ENCODE measurements around the gene CNTN2. TPM values are rescaled to one million over a fixed set of nuclear protein-coding genes. Genes with fewer than 3 reads are reported as not detected.

CNTN2 gene
- total and polyA plus RNA-seq, 2 of the 8 experiments (the other 6 are each of a cell fraction or from before 2014, with no cell fraction given), result 1.2 to 3.9 TPM

- H3K14ac ChIP-seq (ENCODE audit: insufficient read length), result no peak within 1 kb of the TSS
- no peaks in the 10 kb centered on the region for H3K9me3 ChIP-seq (ENCODE audit: insufficient read depth in 2 of 2, low read depth in 1 of 2, low read length in 1 of 2)
- H3K18ac ChIP-seq (ENCODE audit: extremely low read depth, low read length), result no peak within 1 kb of the TSS
- H3K4me3 ChIP-seq (ENCODE audit: extremely low read depth in 1 of 4, insufficient read depth in 2 of 4, low read depth in 3 of 4, low read length in 4 of 4), result no peak within 1 kb of the TSS
- no peak within 1 kb of the TSS for H3K56ac ChIP-seq (replicated peaks; ENCODE audit: insufficient read length, low read depth, low read length)
- no peak within 1 kb of the TSS for H2BK120ac ChIP-seq (replicated peaks; ENCODE audit: low read depth, low read length)
- no peak within 1 kb of the TSS for H2BK20ac ChIP-seq (ENCODE audit: low read length)
- H2BK12ac ChIP-seq (ENCODE audit: low read depth, low read length), result no peak within 1 kb of the TSS
- CTCF ChIA-PET (ENCODE audit: partially characterized antibody), result interaction anchor here (1.0 to 38.9 kb wide), 6 partner anchors 10 to 171 kb away, joined by 3 to 1336 read pairs (median 8); no protein-coding TSS in a partner anchor
- no peaks in the 10 kb centered on the region for H3K23me2 ChIP-seq (ENCODE audit: low read depth, low read length)
- WGBS, 2 experiments (ENCODE audit: extremely low coverage in 1 of 2, insufficient coverage in 1 of 2, insufficient read length in 1 of 2, insufficient replicate concordance in 2 of 2, low coverage in 1 of 2, low lambda C conversion rate in 2 of 2, missing lambda C conversion rate in 1 of 2), result 100% methylated on average over 1 of the region's 2 CpGs; no CpG with 5 or more reads in 1 of the 2 experiments
- H4K8ac ChIP-seq (ENCODE audit: extremely low read depth, insufficient read depth, low read length), result no peak within 1 kb of the TSS
- H3K27me3 ChIP-seq (replicated peaks in 1 of 4; ENCODE audit: control insufficient read depth in 3 of 4, extremely low read depth in 1 of 4, insufficient read depth in 3 of 4, low read length in 3 of 4), result no peaks in the 10 kb centered on the region
- H4K91ac ChIP-seq (replicated peaks; ENCODE audit: insufficient read length, low read length), result no peak within 1 kb of the TSS
- no peak within 1 kb of the TSS for H3K4ac ChIP-seq (replicated peaks; ENCODE audit: insufficient read length, low read depth, low read length)
- H2BK15ac ChIP-seq (ENCODE audit: low read length), result no peak within 1 kb of the TSS
- FAIRE-seq (no peak), DNase-seq (ENCODE audit: low read depth in 1 of 2, low spot score in 2 of 2) (no peak)
- no peak within 1 kb of the TSS for H3K23ac ChIP-seq (ENCODE audit: insufficient read length)
- H4K20me1 ChIP-seq (replicated peaks in 1 of 2; ENCODE audit: control insufficient read depth in 1 of 2, insufficient read depth in 2 of 2, low read length in 2 of 2), result no peaks in the 10 kb centered on the region
- POLR2A ChIA-PET (ENCODE audit: partially characterized antibody), result no interaction called here
- H3K4me2 ChIP-seq (ENCODE audit: insufficient read depth in 1 of 2, low read depth in 2 of 2, low read length in 2 of 2), result no peak within 1 kb of the TSS
- no peaks in the 10 kb centered on the region for H3K79me2 ChIP-seq (ENCODE audit: control insufficient read depth in 1 of 2, insufficient read depth in 2 of 2, low read length in 2 of 2)
- no peak within 1 kb of the TSS for H3K27ac ChIP-seq (ENCODE audit: low read depth, low read length)
- no peaks in the 10 kb centered on the region for H3K4me1 ChIP-seq (replicated peaks in 1 of 4; ENCODE audit: control insufficient read depth in 3 of 4, insufficient read depth in 4 of 4, low read length in 3 of 4)
- H2AK5ac ChIP-seq (ENCODE audit: low read depth, low read length), result no peak within 1 kb of the TSS
- no peak within 1 kb of the TSS for H4K5ac ChIP-seq (ENCODE audit: insufficient read length, low read depth, low read length)
- no peak within 1 kb of the TSS for H3K9ac ChIP-seq (replicated peaks in 1 of 4; ENCODE audit: extremely low read depth in 1 of 4, low read depth in 3 of 4, low read length in 3 of 4)
- no peaks in the 10 kb centered on the region; the same call in 1 of the 2 replicates for H3K79me1 ChIP-seq (ENCODE audit: low read depth, low read length)
- no peak within 1 kb of the TSS for H2AFZ ChIP-seq (ENCODE audit: low read length)
- peaks cover 3 to 33% (median 11%) of the 10 kb centered on the region in 4 experiments; a peak in 6 of 8 replicates for H3K36me3 ChIP-seq (ENCODE audit: control insufficient read depth in 2 of 4, insufficient read depth in 4 of 4, low read length in 3 of 4)
- no peak within 1 kb of the TSS for H2BK5ac ChIP-seq (ENCODE audit: low read depth, low read length)
- TF ChIP-seq RNF2 (IDR thresholded peaks at IDR 0.05; ENCODE audit: borderline replicate concordance, low read depth, low read length, missing control alignments, poor library complexity, severe bottlenecking) (no peak), SP2 (IDR thresholded peaks at IDR 0.05; ENCODE audit: low read length) (no peak), TAF7 (optimal IDR thresholded peaks at IDR 0.05; ENCODE audit: borderline replicate concordance, low read depth, low read length) (no peak), MAFK (IDR thresholded peaks at IDR 0.05; ENCODE audit: low read depth, low read length) (no peak), CBX8 (IDR thresholded peaks at IDR 0.05; ENCODE audit: borderline replicate concordance, low read depth, low read length) (no peak), E2F6 (IDR thresholded peaks at IDR 0.05) (no peak), SP1 (IDR thresholded peaks at IDR 0.05; ENCODE audit: low read depth, low read length) (no peak), EZH2 (IDR thresholded peaks at IDR 0.05; ENCODE audit: low read depth, low read length, severe bottlenecking) (no peak), RBBP5 (IDR thresholded peaks at IDR 0.05; ENCODE audit: borderline replicate concordance, low read depth, low read length) (no peak), SIN3A (conservative IDR thresholded peaks at IDR 0.05 in 1 of 2, IDR thresholded peaks at IDR 0.05 in 1 of 2; ENCODE audit: low read depth in 1 of 2, low read length in 2 of 2) (no peak)
These were observed 41.3 kb downstream of the CNTN2 start, which contains the start of gene TMEM81 for GRCh38 chr1:205084360-205084759. TSS of gene TMEM81 (minus strand) at chr1:205084460. CDS start at chr1:205084320, 140 bp downstream.

Data from H1 (cell line).